Epithelial cell of esophagus (primary cell): ENCODE results near the gene GPR15.

Source experiments
- DNase-seq: peaks from one replicate; pipeline ENCODE4 v3.0.0; 2010; ENCODE audit warnings: low read depth
- H3K4me3 ChIP-seq: 2 replicates; pipeline ENCODE4 v1.5.1; 2011; ENCODE audit warnings: mild to moderate bottlenecking, low read length, control low read depth
- TF ChIP-seq, protein P1 (sequence below): IDR thresholded peaks from 2 replicates; pipeline ENCODE4 v1.5.1; 2011; ENCODE audit warnings: low read depth, mild to moderate bottlenecking, low read length, control low read depth, inconsistent platforms; ENCODE audit not compliant: insufficient read depth; ENCODE audit errors: missing control alignments

GPR15 gene

GRCh38 chr3:98536456-98537017, 4.8 kb downstream of the GPR15 start:
- TF ChIP-seq, protein P1, sequence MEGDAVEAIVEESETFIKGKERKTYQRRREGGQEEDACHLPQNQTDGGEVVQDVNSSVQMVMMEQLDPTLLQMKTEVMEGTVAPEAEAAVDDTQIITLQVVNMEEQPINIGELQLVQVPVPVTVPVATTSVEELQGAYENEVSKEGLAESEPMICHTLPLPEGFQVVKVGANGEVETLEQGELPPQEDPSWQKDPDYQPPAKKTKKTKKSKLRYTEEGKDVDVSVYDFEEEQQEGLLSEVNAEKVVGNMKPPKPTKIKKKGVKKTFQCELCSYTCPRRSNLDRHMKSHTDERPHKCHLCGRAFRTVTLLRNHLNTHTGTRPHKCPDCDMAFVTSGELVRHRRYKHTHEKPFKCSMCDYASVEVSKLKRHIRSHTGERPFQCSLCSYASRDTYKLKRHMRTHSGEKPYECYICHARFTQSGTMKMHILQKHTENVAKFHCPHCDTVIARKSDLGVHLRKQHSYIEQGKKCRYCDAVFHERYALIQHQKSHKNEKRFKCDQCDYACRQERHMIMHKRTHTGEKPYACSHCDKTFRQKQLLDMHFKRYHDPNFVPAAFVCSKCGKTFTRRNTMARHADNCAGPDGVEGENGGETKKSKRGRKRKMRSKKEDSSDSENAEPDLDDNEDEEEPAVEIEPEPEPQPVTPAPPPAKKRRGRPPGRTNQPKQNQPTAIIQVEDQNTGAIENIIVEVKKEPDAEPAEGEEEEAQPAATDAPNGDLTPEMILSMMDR, result no peak
- DNase-seq, result peak; percentile 44
- H3K4me3 ChIP-seq, result no peak overlapping the region

GRCh38 chr3:98540346-98540745, 8.6 kb downstream of the GPR15 start:
- no peak overlapping the region for H3K4me3 ChIP-seq
- TF ChIP-seq, protein P1, result no peak
- DNase-seq, result no peak

GRCh38 chr3:98541695-98542094, 9.9 kb downstream of the GPR15 start:
- DNase-seq, result peak; percentile 55
- H3K4me3 ChIP-seq, result no peak overlapping the region
- TF ChIP-seq, protein P1, result no peak

GRCh38 chr3:98542623-98543022, 10.8 kb downstream of the GPR15 start:
- H3K4me3 ChIP-seq, result no peak overlapping the region
- TF ChIP-seq, protein P1, result no peak
- no peak for DNase-seq

DNA sequence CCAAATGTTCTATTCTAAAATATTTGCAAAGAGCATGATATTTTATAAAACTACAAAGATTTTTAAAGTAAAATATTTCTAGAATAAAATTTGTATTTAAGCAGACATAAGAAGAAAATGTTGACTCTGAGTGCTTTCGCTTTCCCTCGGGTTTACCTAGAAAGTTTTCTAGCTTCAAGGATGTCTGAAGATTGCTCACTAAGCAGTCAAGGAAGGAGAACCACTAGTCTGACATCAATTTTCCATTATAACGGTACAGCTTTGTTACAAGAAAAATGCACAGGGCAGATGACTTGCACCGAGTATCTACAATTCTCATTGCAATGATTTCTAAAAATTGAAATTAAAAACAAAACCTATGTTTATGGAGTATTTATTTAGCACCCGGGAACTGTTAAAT, 14.2 kb downstream of the GPR15 start:
- no peak for DNase-seq
- no peak overlapping the region for H3K4me3 ChIP-seq
- TF ChIP-seq, protein P1, result no peak

- TF ChIP-seq, protein P1, result no peak
- no peak for DNase-seq
- H3K4me3 ChIP-seq, result no peak overlapping the region
Observed at GRCh38 chr3:98548544-98548943, 16.8 kb downstream of the GPR15 start.

DNA sequence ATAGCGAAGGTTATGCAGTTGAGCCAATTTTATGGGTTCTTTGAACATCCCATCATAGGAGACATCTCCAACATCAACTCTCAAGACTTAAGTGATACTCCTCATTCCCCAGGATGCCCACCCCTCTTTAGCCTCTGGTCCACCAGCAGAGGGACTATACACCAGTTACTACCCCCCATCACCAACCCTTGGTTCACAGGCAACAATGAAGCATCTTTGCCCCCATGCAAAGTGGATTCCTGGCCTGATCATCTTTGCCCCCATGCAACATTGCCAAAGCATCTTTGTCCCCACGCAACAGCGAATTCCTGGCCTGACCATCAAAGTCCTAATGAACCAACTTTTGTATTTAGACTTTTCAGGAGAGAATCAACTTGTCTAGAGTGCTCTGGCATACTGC, 19.1 kb downstream of the GPR15 start:
- no peak overlapping the region for H3K4me3 ChIP-seq
- DNase-seq, result no peak
- TF ChIP-seq, protein P1, result no peak
